HepG2 (cell line): Measurements from ENCODE around the gene VWA3B. TPM values are rescaled to one million over a fixed set of nuclear protein-coding genes. Genes with fewer than 3 reads are reported as not detected.
A peak's percentile ranks its signal among the peaks of the same experiment; 100 is the strongest.

ENCODE experiments used
- ARNT2 ChIP-seq: sonication (generic); formaldehyde crosslinking; IDR thresholded peaks from 2 replicates; pipeline ENCODE4 v1.8.0; 2022; ENCODE audit warnings: mild to moderate bottlenecking, low read depth, missing genetic modification reagents, moderate library complexity
- FOSL2 ChIP-seq: sonication (generic); formaldehyde crosslinking; IDR thresholded peaks from 2 replicates; pipeline ENCODE4 v1.4.0; 2020; ENCODE audit warnings: missing genetic modification reagents
- HIC2 ChIP-seq: sonication (generic); formaldehyde crosslinking; IDR thresholded peaks from 2 replicates; pipeline ENCODE4 v1.9.0; 2022; ENCODE audit warnings: low read depth, missing genetic modification reagents
- HNF4A ChIP-seq: sonication (generic); formaldehyde crosslinking; IDR thresholded peaks from 2 replicates; pipeline ENCODE4 v1.4.0; 2020; ENCODE audit warnings: missing genetic modification reagents
- KLF15 ChIP-seq: sonication (generic); formaldehyde crosslinking; IDR thresholded peaks from 2 replicates; pipeline ENCODE4 v1.8.1; 2023; ENCODE audit warnings: borderline replicate concordance, mild to moderate bottlenecking, inconsistent platforms, missing genetic modification reagents, mixed read lengths
- MTF2 ChIP-seq: sonication (generic); formaldehyde crosslinking; IDR thresholded peaks from 2 replicates; pipeline ENCODE4 v1.5.0; 2020; ENCODE audit warnings: missing genetic modification reagents, borderline replicate concordance
- NR2C2 ChIP-seq: sonication (generic); formaldehyde crosslinking; IDR thresholded peaks from 2 replicates; pipeline ENCODE4 v1.4.0; 2020; ENCODE audit warnings: missing genetic modification reagents, mild to moderate bottlenecking, moderate library complexity, borderline replicate concordance
- REXO4 ChIP-seq: sonication (generic); formaldehyde crosslinking; IDR thresholded peaks from 2 replicates; pipeline ENCODE4 v1.8.0; 2022; ENCODE audit warnings: missing genetic modification reagents, mild to moderate bottlenecking, borderline replicate concordance
- SMYD3 ChIP-seq: sonication (generic); formaldehyde crosslinking; IDR thresholded peaks from 2 replicates; pipeline ENCODE4 v1.8.1; 2023; ENCODE audit warnings: mild to moderate bottlenecking, missing genetic modification reagents
- UBTF ChIP-seq: sonication (generic); formaldehyde crosslinking; IDR thresholded peaks from 2 replicates; pipeline ENCODE4 v1.4.0; 2020; ENCODE audit warnings: mild to moderate bottlenecking, missing genetic modification reagents
- ZBTB34 ChIP-seq: sonication (generic); formaldehyde crosslinking; IDR thresholded peaks from 2 replicates; pipeline ENCODE4 v1.8.0; 2022; ENCODE audit warnings: mild to moderate bottlenecking, missing genetic modification reagents
- ZMYM2 ChIP-seq: sonication (generic); formaldehyde crosslinking; IDR thresholded peaks from 2 replicates; pipeline ENCODE4 v1.8.0; 2022; ENCODE audit warnings: mild to moderate bottlenecking, missing genetic modification reagents
- ZNF224 ChIP-seq: sonication (generic); formaldehyde crosslinking; IDR thresholded peaks from 2 replicates; pipeline ENCODE4 v1.5.0; 2020; ENCODE audit warnings: mild to moderate bottlenecking, missing genetic modification reagents
- ZNF605 ChIP-seq: sonication (generic); formaldehyde crosslinking; IDR thresholded peaks from 2 replicates; pipeline ENCODE4 v1.8.0; 2022; ENCODE audit warnings: mild to moderate bottlenecking, missing genetic modification reagents
- ZNF615 ChIP-seq: sonication (generic); formaldehyde crosslinking; IDR thresholded peaks from 2 replicates; pipeline ENCODE4 v1.5.0; 2020; ENCODE audit warnings: mild to moderate bottlenecking, missing genetic modification reagents, borderline replicate concordance
- ZNF776 ChIP-seq: sonication (generic); formaldehyde crosslinking; IDR thresholded peaks from 2 replicates; pipeline ENCODE4 v1.4.0; 2020; ENCODE audit warnings: mild to moderate bottlenecking, missing genetic modification reagents
- polyA plus RNA-seq, 8 experiments: library from polyadenylated mRNA; depleted of rRNA in 3 of 8; stranded (reverse) in 7 of 8; unstranded in 1 of 8; fragments of >200 nt; fragmentation: Illumina TruSeq in 4 of 8; extraction: Trizol in 4 of 8; gene quantifications; 2 replicates each; pipeline versions ENCODE4 v1.2.1 to v1.2.3, GENCODE V29; 2011 to 2016; ENCODE audit warnings: low read depth in 4 of 8, missing spikeins in 1 of 8, mixed read lengths in 1 of 8; ENCODE audit not compliant: insufficient read depth in 1 of 8
- total RNA-seq, 5 experiments: library from RNA; depleted of rRNA; stranded (reverse); fragments of >200 nt; fragmentation: Illumina TruSeq; extraction: Trizol; gene quantifications; 2 replicates each; pipeline ENCODE4 v1.2.3, GENCODE V29; 2016; ENCODE audit warnings: low read depth in 1 of 5

VWA3B gene
- total and polyA plus RNA-seq, 2 of the 13 experiments (the other 11 are each of a cell fraction or from before 2014, with no cell fraction given), result not detected

DNA sequence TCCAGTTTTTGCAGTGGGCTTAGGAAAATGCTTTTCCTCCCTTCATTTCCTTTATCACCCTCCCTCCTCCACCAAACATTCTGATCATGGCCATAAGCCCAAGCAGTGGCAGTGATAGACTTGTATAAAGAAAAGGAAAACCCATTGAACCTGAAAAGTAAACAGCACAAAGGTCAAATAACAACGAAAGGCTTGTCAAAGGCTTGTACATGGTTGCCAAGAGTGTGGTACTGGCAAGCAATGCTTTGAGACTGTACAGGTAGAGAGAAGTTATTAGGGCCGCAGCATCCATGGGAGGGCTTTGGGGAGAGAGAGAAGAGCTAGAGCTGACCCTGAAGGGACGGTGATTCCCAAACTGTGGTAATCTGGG, 2.1 kb upstream of the VWA3B start (continued):
- TF ChIP-seq HIC2 (no peak), FOSL2 (CRISPR knock-in tag) (no peak), ZMYM2 (CRISPR knock-in tag) (no peak), ZNF776 (CRISPR knock-in tag) (no peak), ZNF615 (CRISPR knock-in tag) (no peak), ZNF224 (CRISPR knock-in tag) (no peak), ARNT2 (CRISPR knock-in tag) (no peak), HNF4A (CRISPR knock-in tag) (peak; percentile 79), MTF2 (CRISPR knock-in tag) (no peak), ZBTB34 (CRISPR knock-in tag) (0 out of 2 replicates have a peak, but pooled peaks have one; percentile 44), SMYD3 (CRISPR knock-in tag) (no peak), UBTF (CRISPR knock-in tag) (no peak), ZNF605 (CRISPR knock-in tag) (no peak), REXO4 (no peak), KLF15 (CRISPR knock-in tag) (no peak), NR2C2 (CRISPR knock-in tag) (no peak)
- TF ChIP-seq, all 625 proteins: peak for 17
